ENCODE measurements around the gene C12orf57. TPM values are rescaled to one million over a fixed set of nuclear protein-coding genes. Genes with fewer than 3 reads are reported as not detected.

The C12orf57 gene
- total and polyA plus RNA-seq, 2 donors, result 182 to 566 TPM

GRCh38 chr12:6948873-6949594 is 5.2 kb downstream of the C12orf57 start:
- WGBS, result 83% methylated on average over 15 of the region's 15 CpGs
- Histone ChIP-seq H3K36me3 (ENCODE audit: insufficient read depth) (no peaks in the 10 kb centered on the region), H3K4me3 (ENCODE audit: low read depth, low read length) (no peak overlapping the region), H3K27ac (ENCODE audit: low read depth) (no peak overlapping the region), H3K4me1 (ENCODE audit: insufficient read depth) (no peaks in the 10 kb centered on the region)
- no peak for DNase-seq (ENCODE audit: extremely low spot score)

- Histone ChIP-seq H3K27ac (ENCODE audit: low read depth) (no peak overlapping the region), H3K36me3 (ENCODE audit: insufficient read depth) (peaks cover 2% of the 10 kb centered on the region), H3K4me3 (ENCODE audit: low read depth, low read length) (no peak overlapping the region), H3K4me1 (ENCODE audit: insufficient read depth) (no peaks in the 10 kb centered on the region)
- no peak for DNase-seq (ENCODE audit: extremely low spot score)
- 73% methylated on average over 1 of the region's 1 CpG for WGBS
Observed at GRCh38 chr12:6950401-6950801, 6.6 kb downstream of the C12orf57 start.

GRCh38 chr12:6950811-6951540 is 7.2 kb downstream of the C12orf57 start, which contains the start of gene PTPN6:
TSS of gene PTPN6 (plus strand) at chr12:6951356. CDS start at chr12:6951513, 157 bp downstream.
- no peak for DNase-seq (ENCODE audit: extremely low spot score)
- H3K27ac ChIP-seq (ENCODE audit: low read depth), result peak within 1 kb of the TSS; percentile 14
- 73% methylated on average over 25 of the region's 25 CpGs for WGBS
- peak within 1 kb of the TSS; percentile 32 for H3K4me3 ChIP-seq (ENCODE audit: low read depth, low read length)
- peaks cover 5% of the 10 kb centered on the region for H3K36me3 ChIP-seq (ENCODE audit: insufficient read depth)
- no peaks in the 10 kb centered on the region for H3K4me1 ChIP-seq (ENCODE audit: insufficient read depth)

- Histone ChIP-seq H3K4me3 (ENCODE audit: low read depth, low read length) (peak overlapping the region; percentile 32), H3K36me3 (ENCODE audit: insufficient read depth) (peaks cover 5% of the 10 kb centered on the region), H3K27ac (ENCODE audit: low read depth) (no peak overlapping the region), H3K4me1 (ENCODE audit: insufficient read depth) (no peaks in the 10 kb centered on the region)
- no peak for DNase-seq (ENCODE audit: extremely low spot score)
- WGBS, result 83% methylated on average over 20 of the region's 20 CpGs
Observed at GRCh38 chr12:6951551-6952120, 7.8 kb downstream of the C12orf57 start.

- peaks cover 5% of the 10 kb centered on the region for H3K36me3 ChIP-seq (ENCODE audit: insufficient read depth)
- 64% methylated on average over 22 of the region's 22 CpGs for WGBS
- DNase-seq (ENCODE audit: extremely low spot score), result no peak
- no peak overlapping the region for H3K27ac ChIP-seq (ENCODE audit: low read depth)
- H3K4me3 ChIP-seq (ENCODE audit: low read depth, low read length), result no peak overlapping the region
- no peaks in the 10 kb centered on the region for H3K4me1 ChIP-seq (ENCODE audit: insufficient read depth)
Observed at GRCh38 chr12:6952121-6952862, 8.5 kb downstream of the C12orf57 start.

- DNase-seq (ENCODE audit: extremely low spot score), result no peak
- Histone ChIP-seq H3K36me3 (ENCODE audit: insufficient read depth) (peaks cover 5% of the 10 kb centered on the region), H3K27ac (ENCODE audit: low read depth) (no peak overlapping the region), H3K4me1 (ENCODE audit: insufficient read depth) (no peaks in the 10 kb centered on the region), H3K4me3 (ENCODE audit: low read depth, low read length) (no peak overlapping the region)
- WGBS, result 81% methylated on average over 15 of the region's 15 CpGs
Observed at GRCh38 chr12:6952863-6953441, 9.1 kb downstream of the C12orf57 start.

- Histone ChIP-seq H3K27ac (ENCODE audit: low read depth) (no peak overlapping the region), H3K36me3 (ENCODE audit: insufficient read depth) (peaks cover 5% of the 10 kb centered on the region), H3K4me3 (ENCODE audit: low read depth, low read length) (no peak overlapping the region), H3K4me1 (ENCODE audit: insufficient read depth) (no peaks in the 10 kb centered on the region)
- 52% methylated on average over 24 of the region's 24 CpGs for WGBS
- DNase-seq (ENCODE audit: extremely low spot score), result no peak
Observed at GRCh38 chr12:6953442-6954315, 9.9 kb downstream of the C12orf57 start.

GRCh38 chr12:6954316-6955107 is 10.7 kb downstream of the C12orf57 start:
- peaks cover 5% of the 10 kb centered on the region for H3K36me3 ChIP-seq (ENCODE audit: insufficient read depth)
- 88% methylated on average over 21 of the region's 21 CpGs for WGBS
- no peaks in the 10 kb centered on the region for H3K4me1 ChIP-seq (ENCODE audit: insufficient read depth)
- H3K27ac ChIP-seq (ENCODE audit: low read depth), result no peak overlapping the region
- H3K4me3 ChIP-seq (ENCODE audit: low read depth, low read length), result no peak overlapping the region
- DNase-seq (ENCODE audit: extremely low spot score), result no peak

- Histone ChIP-seq H3K27ac (ENCODE audit: low read depth) (no peak overlapping the region), H3K4me3 (ENCODE audit: low read depth, low read length) (no peak overlapping the region), H3K4me1 (ENCODE audit: insufficient read depth) (no peaks in the 10 kb centered on the region), H3K36me3 (ENCODE audit: insufficient read depth) (peaks cover 5% of the 10 kb centered on the region)
- 86% methylated on average over 22 of the region's 22 CpGs for WGBS
- no peak for DNase-seq (ENCODE audit: extremely low spot score)
Observed at GRCh38 chr12:6955108-6956020, 11.5 kb downstream of the C12orf57 start.

GRCh38 chr12:6956021-6956727 is 12.4 kb downstream of the C12orf57 start:
- Histone ChIP-seq H3K4me3 (ENCODE audit: low read depth, low read length) (no peak overlapping the region), H3K27ac (ENCODE audit: low read depth) (no peak overlapping the region), H3K4me1 (ENCODE audit: insufficient read depth) (no peaks in the 10 kb centered on the region), H3K36me3 (ENCODE audit: insufficient read depth) (peaks cover 5% of the 10 kb centered on the region)
- 82% methylated on average over 28 of the region's 28 CpGs for WGBS
- DNase-seq (ENCODE audit: extremely low spot score), result no peak

Data from urinary bladder (tissue), 4 donors.